OCI-LY7 (cell line): ENCODE measurements around the gene SERPINA12. TPM values are rescaled to one million over a fixed set of nuclear protein-coding genes. Genes with fewer than 3 reads are reported as not detected.

Experiments
- BruUV-seq: library from RNA; stranded (reverse); fragments of 400-500 nt; replicated peaks from 2 replicates; lab custom pipeline; 2021; lab: Mats Ljungman, UMichigan
- CTCF ChIA-PET: fragments of 300-600 bp; sonication (Branson Sonifier 250); formaldehyde crosslinking; loops from one replicate; lab custom pipeline; 2022; ENCODE audit warnings: antibody characterized with exemption; ENCODE audit not compliant: unreplicated experiment; lab: Charles Lee
- POLR2A ChIA-PET: fragments of 300-600 bp; sonication (Branson Sonifier 250); formaldehyde crosslinking; loops from one replicate; lab custom pipeline; 2022; ENCODE audit warnings: antibody characterized with exemption; lab: Charles Lee
- DNase-seq: peaks from one replicate; pipeline ENCODE4 v3.0.0-alpha.2; 2015; ENCODE audit warnings: low spot score
- H2AFZ ChIP-seq: fragments of 200-600 bp; sonication (generic), shearing (Covaris generic); 2 replicates; pipeline ENCODE4 v1.6.1; 2014; ENCODE audit warnings: mild to moderate bottlenecking, antibody characterized with exemption, low read length, moderate library complexity
- H3K27ac ChIP-seq: fragments of 200-600 bp; sonication (generic); 2 replicates; pipeline ENCODE4 v1.5.1; 2014; ENCODE audit warnings: mixed run types, low read depth, mild to moderate bottlenecking, moderate library complexity, low read length, inconsistent platforms; ENCODE audit not compliant: poor library complexity, severe bottlenecking
- H3K36me3 ChIP-seq: fragments of 200-600 bp; sonication (generic); 2 replicates; pipeline ENCODE4 v1.6.1; 2014; ENCODE audit warnings: mild to moderate bottlenecking, antibody characterized with exemption, low read length, moderate library complexity, mixed read lengths; ENCODE audit not compliant: insufficient read depth
- H3K4me1 ChIP-seq: fragments of 200-600 bp; sonication (generic); 2 replicates; pipeline ENCODE4 v1.5.1; 2014; ENCODE audit warnings: mild to moderate bottlenecking, low read length; ENCODE audit not compliant: insufficient read depth, poor library complexity, severe bottlenecking
- H3K4me2 ChIP-seq: fragments of 200-600 bp; sonication (generic); 2 replicates; pipeline ENCODE4 v1.6.1; 2014; ENCODE audit warnings: mild to moderate bottlenecking, low read length
- H3K4me3 ChIP-seq: fragments of 200-600 bp; sonication (generic); 2 replicates; pipeline ENCODE4 v1.5.1; 2014; ENCODE audit warnings: mild to moderate bottlenecking, low read depth, low read length; ENCODE audit not compliant: poor library complexity, severe bottlenecking
- H3K79me2 ChIP-seq: fragments of 200-600 bp; sonication (generic); 2 replicates; pipeline ENCODE4 v1.6.1; 2016; ENCODE audit warnings: low read depth, mild to moderate bottlenecking, low read length, moderate library complexity, mixed read lengths; ENCODE audit not compliant: insufficient read depth
- H3K9me2 ChIP-seq: fragments of 200-600 bp; sonication (generic); 2 replicates; pipeline ENCODE4 v1.6.1; 2016; ENCODE audit warnings: mild to moderate bottlenecking, low read length, mixed read lengths; ENCODE audit not compliant: insufficient read depth
- H3K9me3 ChIP-seq: fragments of 200-600 bp; sonication (generic); 2 replicates; pipeline ENCODE4 v1.6.1; 2014; ENCODE audit warnings: mild to moderate bottlenecking, mixed run types, low read length, mixed read lengths
- H4K20me1 ChIP-seq: fragments of 200-600 bp; sonication (generic); 2 replicates; pipeline ENCODE4 v1.6.1; 2014; ENCODE audit warnings: mild to moderate bottlenecking, antibody characterized with exemption, low read length, moderate library complexity, mixed read lengths; ENCODE audit not compliant: insufficient read depth
- EZH2phosphoT487 ChIP-seq: fragments of 200-600 bp; sonication (generic); IDR thresholded peaks from 2 replicates; pipeline ENCODE4 v1.6.1; 2018; ENCODE audit warnings: low read depth, borderline replicate concordance, mild to moderate bottlenecking, mixed run types, antibody characterized with exemption, low read length, moderate library complexity, mixed read lengths
- intact Hi-C: fragments of 100-400 bp; cut with micrococcal nuclease; formaldehyde crosslinking; loops from one replicate; pipeline ENCODE4 v1.10.0; 2022; ENCODE audit not compliant: unreplicated experiment
- total RNA-seq, 2 experiments: library from RNA; depleted of rRNA in 1 of 2; stranded (reverse); fragments of >200 nt in 1 of 2; shearing (Covaris generic) in 1 of 2; gene quantifications; 2 replicates each; pipeline ENCODE4 v1.2.3, GENCODE V29; 2014 to 2022
- TF ChIP-seq, protein P1 (sequence below): fragments of 200-600 bp; sonication (generic); conservative IDR thresholded peaks from 2 replicates; pipeline ENCODE4 v1.5.1; 2014; ENCODE audit warnings: mild to moderate bottlenecking, antibody characterized with exemption, low read length, moderate library complexity, mixed read lengths

The SERPINA12 gene
- total RNA-seq, 2 experiments from 2014 or later, result not detected

DNA sequence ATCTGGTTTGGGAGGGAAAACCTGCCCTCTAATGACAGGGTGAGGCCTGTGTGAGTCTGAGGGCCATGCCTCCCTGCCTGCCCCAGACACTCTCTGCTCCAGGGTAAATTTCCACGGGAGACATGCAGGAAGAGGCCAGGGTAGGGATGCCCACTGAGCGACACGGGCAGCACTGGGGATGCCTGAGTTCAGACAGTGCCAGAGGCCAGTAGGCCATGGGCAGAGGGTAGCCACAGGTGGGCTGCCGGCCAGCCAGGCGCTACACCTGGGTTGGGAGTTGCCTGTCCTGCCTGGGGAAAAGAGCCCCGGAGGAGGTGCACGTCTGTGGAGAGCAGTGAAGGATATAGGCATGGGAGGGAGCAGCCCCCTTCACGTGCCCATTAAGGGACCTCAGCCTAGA is 3.6 kb downstream of the SERPINA12 start:
- ChIA-PET POLR2A (no interaction called here), CTCF (no interaction called here)
- H2AFZ ChIP-seq, result no peak overlapping the region
- BruUV-seq, result no TSS peak
- no peak overlapping the region for H3K4me3 ChIP-seq
- no peak for TF ChIP-seq EZH2phosphoT487
- TF ChIP-seq, protein P1, sequence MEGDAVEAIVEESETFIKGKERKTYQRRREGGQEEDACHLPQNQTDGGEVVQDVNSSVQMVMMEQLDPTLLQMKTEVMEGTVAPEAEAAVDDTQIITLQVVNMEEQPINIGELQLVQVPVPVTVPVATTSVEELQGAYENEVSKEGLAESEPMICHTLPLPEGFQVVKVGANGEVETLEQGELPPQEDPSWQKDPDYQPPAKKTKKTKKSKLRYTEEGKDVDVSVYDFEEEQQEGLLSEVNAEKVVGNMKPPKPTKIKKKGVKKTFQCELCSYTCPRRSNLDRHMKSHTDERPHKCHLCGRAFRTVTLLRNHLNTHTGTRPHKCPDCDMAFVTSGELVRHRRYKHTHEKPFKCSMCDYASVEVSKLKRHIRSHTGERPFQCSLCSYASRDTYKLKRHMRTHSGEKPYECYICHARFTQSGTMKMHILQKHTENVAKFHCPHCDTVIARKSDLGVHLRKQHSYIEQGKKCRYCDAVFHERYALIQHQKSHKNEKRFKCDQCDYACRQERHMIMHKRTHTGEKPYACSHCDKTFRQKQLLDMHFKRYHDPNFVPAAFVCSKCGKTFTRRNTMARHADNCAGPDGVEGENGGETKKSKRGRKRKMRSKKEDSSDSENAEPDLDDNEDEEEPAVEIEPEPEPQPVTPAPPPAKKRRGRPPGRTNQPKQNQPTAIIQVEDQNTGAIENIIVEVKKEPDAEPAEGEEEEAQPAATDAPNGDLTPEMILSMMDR, result no peak
- no peaks in the 10 kb centered on the region for H3K9me2 ChIP-seq
- intact Hi-C loops, result no loop called here
- H3K9me3 ChIP-seq, result no peaks in the 10 kb centered on the region
- H3K4me2 ChIP-seq, result no peak overlapping the region
- H3K27ac ChIP-seq, result no peak overlapping the region
- DNase-seq, result no peak
- H3K4me1 ChIP-seq, result no peaks in the 10 kb centered on the region
- H3K36me3 ChIP-seq, result no peaks in the 10 kb centered on the region
- no peaks in the 10 kb centered on the region for H3K79me2 ChIP-seq
- H4K20me1 ChIP-seq, result no peaks in the 10 kb centered on the region

DNA sequence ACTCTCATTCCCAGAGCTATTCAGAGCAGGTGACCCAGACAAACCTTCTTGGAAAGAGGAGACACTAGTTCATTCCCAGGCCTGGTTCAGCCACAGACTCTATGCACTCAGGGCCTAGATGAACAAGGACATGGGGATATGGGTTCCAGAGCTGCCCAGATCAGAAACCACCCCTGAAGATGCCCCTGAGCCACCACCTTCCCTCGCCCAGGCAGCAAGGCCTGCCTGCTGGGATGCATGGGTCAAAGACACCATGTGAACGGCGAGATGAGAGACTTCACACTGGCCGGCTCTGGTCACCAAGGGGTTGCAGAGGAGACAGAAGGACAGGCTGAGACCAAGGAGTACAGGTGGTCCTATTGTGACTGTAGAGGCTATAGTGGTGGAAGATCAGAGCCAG is 4.1 kb downstream of the SERPINA12 start:
- no peaks in the 10 kb centered on the region for H3K9me2 ChIP-seq
- H3K79me2 ChIP-seq, result no peaks in the 10 kb centered on the region
- no peak overlapping the region for H3K27ac ChIP-seq
- BruUV-seq, result no TSS peak
- H3K4me2 ChIP-seq, result no peak overlapping the region
- H3K4me3 ChIP-seq, result no peak overlapping the region
- ChIA-PET CTCF (no interaction called here), POLR2A (no interaction called here)
- no peaks in the 10 kb centered on the region for H3K36me3 ChIP-seq
- no peaks in the 10 kb centered on the region for H3K4me1 ChIP-seq
- H4K20me1 ChIP-seq, result no peaks in the 10 kb centered on the region
- no peaks in the 10 kb centered on the region for H3K9me3 ChIP-seq
- no peak overlapping the region for H2AFZ ChIP-seq
- intact Hi-C loops, result no loop called here
- TF ChIP-seq, protein P1, result no peak
- TF ChIP-seq EZH2phosphoT487, result no peak
- DNase-seq, result no peak

DNA sequence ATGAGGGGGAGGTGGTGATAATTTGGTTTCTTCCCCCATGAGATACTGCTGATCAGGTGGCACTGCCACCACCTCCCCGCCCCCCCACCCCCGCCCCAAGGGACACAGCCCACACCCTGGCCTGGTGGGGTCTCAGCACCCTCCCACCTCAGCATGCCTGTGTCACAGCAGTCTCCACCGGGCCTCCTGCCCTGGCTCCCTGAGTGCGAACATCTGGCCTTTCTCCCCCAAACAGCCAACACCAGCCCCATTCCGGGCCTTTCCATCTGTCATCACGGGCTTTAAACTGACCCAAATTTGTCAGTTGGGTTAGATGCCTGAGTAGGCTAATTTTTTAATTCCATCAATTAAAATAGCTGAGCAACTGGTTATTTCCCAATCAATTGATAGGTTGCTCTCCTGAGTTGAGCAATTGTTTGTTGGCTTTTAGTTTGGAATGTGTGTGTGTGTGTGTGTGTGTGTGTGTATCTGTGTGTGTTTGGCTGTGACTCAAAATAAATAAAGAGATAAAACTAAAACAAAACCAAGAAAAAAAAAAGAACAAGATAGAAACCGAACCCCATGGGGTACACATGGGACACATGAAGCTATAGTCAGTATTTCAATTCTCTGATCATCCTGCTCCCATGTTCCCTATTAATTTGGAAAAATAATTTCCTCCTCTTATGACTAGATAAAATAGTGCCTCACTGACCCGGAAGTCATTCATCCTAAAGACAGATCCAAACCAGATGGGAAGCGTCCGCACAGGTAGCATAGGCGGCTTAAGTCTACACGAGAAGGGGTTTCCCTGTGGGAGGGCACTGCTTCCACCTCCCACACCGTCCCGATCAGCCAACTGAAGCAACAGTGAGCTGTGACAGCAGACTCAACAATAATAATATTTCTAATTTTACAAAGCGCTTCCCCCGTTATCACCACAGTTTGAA is 7.4 kb downstream of the SERPINA12 start:
- intact Hi-C loops, result no loop called here
- Histone ChIP-seq H3K4me3 (no peak overlapping the region), H3K9me2 (no peaks in the 10 kb centered on the region), H3K4me2 (no peak overlapping the region), H2AFZ (no peak overlapping the region), H3K79me2 (no peaks in the 10 kb centered on the region), H3K9me3 (no peaks in the 10 kb centered on the region), H3K36me3 (no peaks in the 10 kb centered on the region), H4K20me1 (no peaks in the 10 kb centered on the region), H3K27ac (no peak overlapping the region), H3K4me1 (no peaks in the 10 kb centered on the region)
- no peak for TF ChIP-seq EZH2phosphoT487
- TF ChIP-seq, protein P1, result no peak
- POLR2A ChIA-PET, result no interaction called here
- no TSS peak for BruUV-seq
- CTCF ChIA-PET, result no interaction called here
- DNase-seq, result no peak
